Panc1 (cell line): Measurements from ENCODE around the gene FKBP5. TPM values are rescaled to one million over a fixed set of nuclear protein-coding genes. Genes with fewer than 3 reads are reported as not detected.
"Not testable (repeated sequence)": the region's sequence is repeated elsewhere in the genome, so short reads cannot be mapped to it uniquely, and the experiment has no call there.

ENCODE experiments used
- ATAC-seq: fragments of 200-7000 bp; cut with Tn5 transposase; 2 replicates; pipeline ENCODE4 v1.9.1; 2020; ENCODE audit warnings: mild to moderate bottlenecking, moderate library complexity
- BruUV-seq: library from RNA; stranded (reverse); fragments of 400-500 nt; replicated peaks from 2 replicates; lab custom pipeline; 2021; lab: Mats Ljungman, UMichigan
- CTCF ChIA-PET: fragments of 300-600 bp; sonication (Branson Sonifier 250); formaldehyde crosslinking; loops from one replicate; lab custom pipeline; 2022; ENCODE audit warnings: antibody characterized with exemption; lab: Charles Lee
- POLR2A ChIA-PET: fragments of 300-600 bp; sonication (Branson Sonifier 250); formaldehyde crosslinking; loops from one replicate; lab custom pipeline; 2022; ENCODE audit warnings: antibody characterized with exemption; lab: Charles Lee
- DNase-seq: peaks from one replicate; pipeline ENCODE4 v3.0.0-alpha.2; 2010; ENCODE audit warnings: low read depth, low spot score
- H3K27ac ChIP-seq: 2 replicates; pipeline ENCODE4 v1.5.1; 2011; ENCODE audit warnings: mild to moderate bottlenecking, low read length, inconsistent platforms
- H3K27me3 ChIP-seq: fragments of 200-500 bp; sonication (Bioruptor generic); 2 replicates; pipeline ENCODE4 v1.6.0; 2014; ENCODE audit warnings: low read length, inconsistent platforms; ENCODE audit not compliant: control insufficient read depth, insufficient read depth
- H3K36me3 ChIP-seq: fragments of 200-500 bp; sonication (Bioruptor generic); 2 replicates; pipeline ENCODE4 v1.5.1; 2014; ENCODE audit warnings: inconsistent platforms, mild to moderate bottlenecking, low read length, moderate library complexity; ENCODE audit not compliant: control insufficient read depth, insufficient read depth
- H3K4me1 ChIP-seq: 2 replicates; pipeline ENCODE4 v1.5.1; 2011; ENCODE audit warnings: inconsistent platforms, mild to moderate bottlenecking, low read length, moderate library complexity; ENCODE audit not compliant: control insufficient read depth, insufficient read depth
- H3K4me3 ChIP-seq, 2 experiments: 2 replicates each; pipeline ENCODE4 v1.5.1; 2011 to 2012; ENCODE audit warnings: low read depth in 2 of 2, low read length in 2 of 2, mild to moderate bottlenecking in 2 of 2, inconsistent platforms in 1 of 2, moderate library complexity in 1 of 2
- H3K9me3 ChIP-seq: fragments of 200-500 bp; sonication (Bioruptor generic); 2 replicates; pipeline ENCODE4 v1.5.1; 2014; ENCODE audit warnings: low read depth, mild to moderate bottlenecking, inconsistent platforms, low read length, moderate library complexity; ENCODE audit not compliant: control insufficient read depth, insufficient read depth
- CTCF ChIP-seq: fragments of 450-650 bp; IDR thresholded peaks from 2 replicates; pipeline ENCODE4 v1.5.1; 2017; ENCODE audit warnings: mild to moderate bottlenecking
- POLR2AphosphoS5 ChIP-seq: IDR thresholded peaks from 2 replicates; pipeline ENCODE4 v1.6.1; 2012; ENCODE audit warnings: mild to moderate bottlenecking, low read depth, low read length, moderate library complexity
- REST ChIP-seq, 2 experiments: IDR thresholded peaks; 2 replicates each; pipeline ENCODE4 v1.6.1; 2011 to 2012; ENCODE audit warnings: low read depth in 2 of 2, control low read depth in 1 of 2, low read length in 1 of 2, mild to moderate bottlenecking in 1 of 2, moderate library complexity in 1 of 2; ENCODE audit not compliant: insufficient read depth in 1 of 2
- SIN3A ChIP-seq: IDR thresholded peaks from 2 replicates; pipeline ENCODE4 v1.6.1; 2012; ENCODE audit warnings: low read depth, mild to moderate bottlenecking, low read length, moderate library complexity, borderline replicate concordance; ENCODE audit not compliant: insufficient read depth
- TCF7L2 ChIP-seq: IDR thresholded peaks from 2 replicates; pipeline ENCODE4 v1.6.1; 2011; ENCODE audit warnings: mild to moderate bottlenecking, low read depth, low read length, inconsistent platforms
- in situ Hi-C: cut with HindIII; loops from 2 replicates; pipeline ENCODE4 v1.10.0; 2016; ENCODE audit warnings: low sequenced_read_pairs, low pct_unique_long_range_greater_than_20kb
- intact Hi-C: fragments of 100-400 bp; cut with micrococcal nuclease; formaldehyde crosslinking; loops from one replicate; pipeline ENCODE4 v1.10.0; 2022; ENCODE audit not compliant: unreplicated experiment
- total RNA-seq: library from RNA; stranded (reverse); gene quantifications from one replicate; pipeline ENCODE4 v1.2.1, GENCODE V29; 2021; ENCODE audit not compliant: unreplicated experiment

Gene FKBP5
- total RNA-seq, 1 experiment from 2014 or later = 25.2 TPM

GRCh38 chr6:35674594-35674993 is 14.1 kb downstream of the FKBP5 start:
- intact Hi-C loops (no loop called here), in situ Hi-C loops (no loop called here)
- DNase-seq (no peak), ATAC-seq (no peak)
- CTCF ChIA-PET = no interaction called here
- TF ChIP-seq SIN3A = no peak
- Histone ChIP-seq H3K36me3 (no peaks in the 10 kb centered on the region), H3K27me3 (no peaks in the 10 kb centered on the region), H3K9me3 (no peaks in the 10 kb centered on the region), H3K27ac (no peak overlapping the region), H3K4me3 (no peak overlapping the region), H3K4me1 (no peaks in the 10 kb centered on the region)
- POLR2A ChIA-PET = no interaction called here
- BruUV-seq = no TSS peak

GRCh38 chr6:35673755-35674154 is 15.0 kb downstream of the FKBP5 start:
- in situ Hi-C loops (no loop called here), intact Hi-C loops (no loop called here)
- ChIA-PET POLR2A (no interaction called here), CTCF (no interaction called here)
- no peak overlapping the region for H3K27ac ChIP-seq
- peaks cover 3% of the 10 kb centered on the region; the same call in 1 of the 2 replicates for H3K4me1 ChIP-seq
- ATAC-seq (no peak), DNase-seq (no peak)
- H3K36me3 ChIP-seq = no peaks in the 10 kb centered on the region
- H3K4me3 ChIP-seq = no peak overlapping the region
- H3K27me3 ChIP-seq = no peaks in the 10 kb centered on the region
- no peaks in the 10 kb centered on the region for H3K9me3 ChIP-seq
- no peak for TF ChIP-seq CTCF
- no peak for TF ChIP-seq SIN3A
- TF ChIP-seq REST (IDR thresholded peaks at IDR 0.05; ENCODE audit: insufficient read depth in 1 of 2, low read depth in 2 of 2, low read length in 1 of 2) = no peak
- TF ChIP-seq TCF7L2 = no peak
- no peak for TF ChIP-seq POLR2AphosphoS5
- no TSS peak for BruUV-seq

- H3K4me3 ChIP-seq, H3K27me3 ChIP-seq, intact Hi-C loops, in situ Hi-C loops, POLR2A ChIA-PET, ATAC-seq, DNase-seq, H3K4me1 ChIP-seq, H3K36me3 ChIP-seq, H3K9me3 ChIP-seq, CTCF ChIA-PET, BruUV-seq, H3K27ac ChIP-seq: not testable (repeated sequence)
Observed at GRCh38 chr6:35673284-35673666, 15.4 kb downstream of the FKBP5 start.

GRCh38 chr6:35670453-35670852 is 18.3 kb downstream of the FKBP5 start:
- BruUV-seq, H3K27me3 ChIP-seq, H3K4me3 ChIP-seq, intact Hi-C loops, in situ Hi-C loops, H3K27ac ChIP-seq, H3K9me3 ChIP-seq, DNase-seq, H3K4me1 ChIP-seq, POLR2A ChIA-PET, CTCF ChIA-PET, ATAC-seq, H3K36me3 ChIP-seq: not testable (repeated sequence)
